Measurements from ENCODE around the gene ARAP2. TPM values are rescaled to one million over a fixed set of nuclear protein-coding genes. Genes with fewer than 3 reads are reported as not detected.

ARAP2 gene
- total and polyA plus RNA-seq, 2 of the 13 experiments (the other 11 are each of a cell fraction or from before 2014, with no cell fraction given) = 0.37 to 1.4 TPM

DNA sequence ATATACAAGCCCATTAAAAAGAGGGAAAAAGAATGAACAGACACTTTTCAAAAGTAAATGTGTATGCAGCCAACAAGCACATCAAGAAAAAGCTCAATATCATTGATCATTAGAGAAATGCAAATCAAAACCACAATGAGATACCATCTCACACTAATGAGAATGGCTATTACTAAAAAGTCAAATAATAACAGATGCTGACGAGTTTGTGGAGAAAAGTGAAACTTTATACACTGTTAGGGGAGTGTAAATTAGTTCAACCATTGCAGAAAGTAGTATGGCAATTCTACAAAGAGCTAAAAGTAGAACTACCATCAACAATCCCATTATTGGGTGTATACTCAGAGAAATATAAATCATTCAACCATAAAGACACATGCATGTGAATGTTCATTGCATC lies 203.0 kb downstream of the ARAP2 start (continued):
- TF ChIP-seq ZNF512 (CRISPR knock-in tag; IDR thresholded peaks at IDR 0.05) (no peak), SMC3 (IDR thresholded peaks at IDR 0.05; ENCODE audit: low read length) (no peak), ZNF446 (CRISPR knock-in tag; IDR thresholded peaks at IDR 0.05) (no peak), ZFP36 (IDR thresholded peaks at IDR 0.05; ENCODE audit: borderline replicate concordance, low read depth, low read length, partially characterized antibody) (no peak), ZNF235 (CRISPR knock-in tag; IDR thresholded peaks at IDR 0.05; ENCODE audit: borderline replicate concordance) (no peak), SP4 (CRISPR knock-in tag; IDR thresholded peaks at IDR 0.05) (no peak)
- TF ChIP-seq, protein P1, sequence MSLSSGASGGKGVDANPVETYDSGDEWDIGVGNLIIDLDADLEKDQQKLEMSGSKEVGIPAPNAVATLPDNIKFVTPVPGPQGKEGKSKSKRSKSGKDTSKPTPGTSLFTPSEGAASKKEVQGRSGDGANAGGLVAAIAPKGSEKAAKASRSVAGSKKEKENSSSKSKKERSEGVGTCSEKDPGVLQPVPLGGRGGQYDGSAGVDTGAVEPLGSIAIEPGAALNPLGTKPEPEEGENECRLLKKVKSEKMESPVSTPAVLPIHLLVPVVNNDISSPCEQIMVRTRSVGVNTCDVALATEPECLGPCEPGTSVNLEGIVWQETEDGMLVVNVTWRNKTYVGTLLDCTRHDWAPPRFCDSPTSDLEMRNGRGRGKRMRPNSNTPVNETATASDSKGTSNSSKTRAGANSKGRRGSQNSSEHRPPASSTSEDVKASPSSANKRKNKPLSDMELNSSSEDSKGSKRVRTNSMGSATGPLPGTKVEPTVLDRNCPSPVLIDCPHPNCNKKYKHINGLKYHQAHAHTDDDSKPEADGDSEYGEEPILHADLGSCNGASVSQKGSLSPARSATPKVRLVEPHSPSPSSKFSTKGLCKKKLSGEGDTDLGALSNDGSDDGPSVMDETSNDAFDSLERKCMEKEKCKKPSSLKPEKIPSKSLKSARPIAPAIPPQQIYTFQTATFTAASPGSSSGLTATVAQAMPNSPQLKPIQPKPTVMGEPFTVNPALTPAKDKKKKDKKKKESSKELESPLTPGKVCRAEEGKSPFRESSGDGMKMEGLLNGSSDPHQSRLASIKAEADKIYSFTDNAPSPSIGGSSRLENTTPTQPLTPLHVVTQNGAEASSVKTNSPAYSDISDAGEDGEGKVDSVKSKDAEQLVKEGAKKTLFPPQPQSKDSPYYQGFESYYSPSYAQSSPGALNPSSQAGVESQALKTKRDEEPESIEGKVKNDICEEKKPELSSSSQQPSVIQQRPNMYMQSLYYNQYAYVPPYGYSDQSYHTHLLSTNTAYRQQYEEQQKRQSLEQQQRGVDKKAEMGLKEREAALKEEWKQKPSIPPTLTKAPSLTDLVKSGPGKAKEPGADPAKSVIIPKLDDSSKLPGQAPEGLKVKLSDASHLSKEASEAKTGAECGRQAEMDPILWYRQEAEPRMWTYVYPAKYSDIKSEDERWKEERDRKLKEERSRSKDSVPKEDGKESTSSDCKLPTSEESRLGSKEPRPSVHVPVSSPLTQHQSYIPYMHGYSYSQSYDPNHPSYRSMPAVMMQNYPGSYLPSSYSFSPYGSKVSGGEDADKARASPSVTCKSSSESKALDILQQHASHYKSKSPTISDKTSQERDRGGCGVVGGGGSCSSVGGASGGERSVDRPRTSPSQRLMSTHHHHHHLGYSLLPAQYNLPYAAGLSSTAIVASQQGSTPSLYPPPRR (CRISPR knock-in tag; IDR thresholded peaks at IDR 0.05; ENCODE audit: borderline replicate concordance) = no peak

- no peaks in the 10 kb centered on the region for H3K27me3 ChIP-seq (ENCODE audit: control insufficient read depth in 1 of 2, insufficient read depth in 2 of 2, low read length in 2 of 2)
- H3K4me3 ChIP-seq (replicated peaks in 1 of 3; ENCODE audit: insufficient read depth in 1 of 3, low read depth in 2 of 3, low read length in 3 of 3) = no peak overlapping the region
- no peaks in the 10 kb centered on the region for H3K4me1 ChIP-seq (ENCODE audit: insufficient read depth, low read length)
- 6% methylated on average over 2 of the region's 2 CpGs for WGBS (ENCODE audit: low lambda C conversion rate)
- no peak for FAIRE-seq
- no peak for ATAC-seq
- intact Hi-C loops (cut with micrococcal nuclease; ENCODE audit: unreplicated experiment) = no loop called here
- no peak overlapping the region for H3K9ac ChIP-seq (ENCODE audit: insufficient read depth, low read depth, low read length)
- H3K36me3 ChIP-seq (replicated peaks in 1 of 2; ENCODE audit: control insufficient read depth in 1 of 2, insufficient read depth in 2 of 2, low read length in 2 of 2) = no peaks in the 10 kb centered on the region
- no peak for TF ChIP-seq PLRG1 (conservative IDR thresholded peaks at IDR 0.05)
- H3K9me3 ChIP-seq (ENCODE audit: low read length) = peaks cover 24% of the 10 kb centered on the region
- no TSS peak for BruUV-seq (replicated peaks)
- no peak overlapping the region for H3K27ac ChIP-seq (ENCODE audit: extremely low read length, insufficient read depth, low read length)
- no peak overlapping the region for H3K4me2 ChIP-seq (ENCODE audit: low read depth, low read length)
- H4K20me1 ChIP-seq (ENCODE audit: insufficient read depth, low read length) = no peaks in the 10 kb centered on the region
- POLR2A ChIA-PET = no interaction called here
- H3K79me2 ChIP-seq (ENCODE audit: insufficient read depth, low read length) = no peaks in the 10 kb centered on the region
- H2AFZ ChIP-seq (ENCODE audit: low read length) = no peak overlapping the region
- DNase-seq (ENCODE audit: low spot score) = no peak
- in situ Hi-C loops (cut with HindIII; ENCODE audit: extremely low pct_ligation_motif_present, low pct_unique_long_range_greater_than_20kb) = no loop called here
- CTCF ChIA-PET (ENCODE audit: low intra/inter-chr PET ratio, low total read pairs) = no interaction called here
Observed at GRCh38 chr4:36039026-36039425, 205.3 kb downstream of the ARAP2 start.
